GM10248 (cell line): ENCODE results near the gene ITGB6.

Experiments
- CTCF ChIA-PET: fragments of 300-600 bp; sonication (Branson Sonifier 250); formaldehyde crosslinking; extraction: SDS; loops from one replicate; lab custom pipeline; 2021; ENCODE audit warnings: antibody characterized with exemption; lab: Yijun Ruan, JAX
- POLR2A ChIA-PET: fragments of 350-650 bp; sonication (Branson Sonifier 250); formaldehyde crosslinking; extraction: SDS; loops from one replicate; lab custom pipeline; 2020; ENCODE audit warnings: antibody characterized with exemption; lab: Yijun Ruan, JAX
- DNase-seq: peaks from one replicate; pipeline ENCODE4 v3.0.0; 2012; ENCODE audit errors: extremely low spot score
- TF ChIP-seq, protein P1 (sequence below): IDR thresholded peaks from 2 replicates; pipeline ENCODE4 v1.5.1; 2012; ENCODE audit warnings: mild to moderate bottlenecking, low read depth; ENCODE audit errors: extremely low read depth, missing control alignments, control extremely low read depth

Gene ITGB6

DNA sequence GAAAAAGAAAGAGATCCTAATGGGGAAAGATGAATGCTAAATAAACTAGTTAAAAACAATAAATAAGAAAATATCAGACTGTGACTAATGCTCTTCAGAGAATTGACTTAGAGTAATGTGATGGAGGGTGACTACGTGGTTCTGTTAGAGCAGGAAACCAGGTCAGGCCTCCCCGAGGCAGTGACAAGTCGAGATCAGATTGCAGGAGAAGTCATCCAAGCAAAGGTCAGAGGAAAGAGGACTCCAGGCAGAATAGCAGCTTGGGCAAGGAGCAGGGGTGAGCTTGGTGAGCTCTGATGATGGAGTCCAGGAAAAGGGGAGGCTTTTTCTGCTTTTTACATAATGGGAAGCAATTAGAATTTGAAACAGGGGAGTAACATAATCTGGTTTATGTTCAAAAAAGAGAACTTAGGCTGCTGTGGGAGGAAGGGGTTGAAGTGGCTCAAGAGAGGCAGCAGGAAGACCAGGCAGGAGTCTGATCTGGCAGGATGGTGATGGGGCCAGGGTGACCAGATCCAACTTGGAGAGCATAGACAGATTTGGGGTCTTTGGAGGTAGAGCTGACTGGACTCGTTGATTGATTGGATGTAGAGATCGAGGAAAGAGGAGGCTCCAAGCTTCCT, 27.3 kb upstream of the ITGB6 start:
- CTCF ChIA-PET = interaction anchor here (0.6 to 2.2 kb wide), 3 partner anchors 10 to 117 kb away, joined by 3 to 4 read pairs (median 3); no protein-coding TSS in a partner anchor
- no peak for DNase-seq
- TF ChIP-seq, protein P1, sequence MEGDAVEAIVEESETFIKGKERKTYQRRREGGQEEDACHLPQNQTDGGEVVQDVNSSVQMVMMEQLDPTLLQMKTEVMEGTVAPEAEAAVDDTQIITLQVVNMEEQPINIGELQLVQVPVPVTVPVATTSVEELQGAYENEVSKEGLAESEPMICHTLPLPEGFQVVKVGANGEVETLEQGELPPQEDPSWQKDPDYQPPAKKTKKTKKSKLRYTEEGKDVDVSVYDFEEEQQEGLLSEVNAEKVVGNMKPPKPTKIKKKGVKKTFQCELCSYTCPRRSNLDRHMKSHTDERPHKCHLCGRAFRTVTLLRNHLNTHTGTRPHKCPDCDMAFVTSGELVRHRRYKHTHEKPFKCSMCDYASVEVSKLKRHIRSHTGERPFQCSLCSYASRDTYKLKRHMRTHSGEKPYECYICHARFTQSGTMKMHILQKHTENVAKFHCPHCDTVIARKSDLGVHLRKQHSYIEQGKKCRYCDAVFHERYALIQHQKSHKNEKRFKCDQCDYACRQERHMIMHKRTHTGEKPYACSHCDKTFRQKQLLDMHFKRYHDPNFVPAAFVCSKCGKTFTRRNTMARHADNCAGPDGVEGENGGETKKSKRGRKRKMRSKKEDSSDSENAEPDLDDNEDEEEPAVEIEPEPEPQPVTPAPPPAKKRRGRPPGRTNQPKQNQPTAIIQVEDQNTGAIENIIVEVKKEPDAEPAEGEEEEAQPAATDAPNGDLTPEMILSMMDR = no peak
- POLR2A ChIA-PET = no interaction called here

DNA sequence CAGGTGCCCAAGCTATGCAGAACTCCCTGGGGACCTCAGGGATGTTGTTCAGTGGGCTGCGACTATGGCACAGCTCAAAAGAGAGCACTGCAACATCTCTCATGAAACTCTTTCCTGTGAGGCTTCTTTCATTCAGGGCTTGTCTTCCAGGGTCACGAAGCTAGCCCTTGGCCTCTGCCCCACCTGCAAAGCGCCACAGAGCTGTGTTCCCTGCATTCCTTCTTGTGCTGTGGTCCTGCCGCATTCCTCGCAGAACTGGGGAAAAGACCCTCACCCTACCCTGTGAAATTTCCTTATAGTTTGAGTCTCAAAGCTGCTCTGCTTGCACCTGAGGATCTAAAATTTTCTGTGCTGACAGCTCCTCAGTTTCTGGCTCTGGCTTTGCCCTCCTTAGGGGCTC, 26.3 kb upstream of the ITGB6 start:
- ChIA-PET POLR2A (no interaction called here), CTCF (interaction anchor here (0.7 to 1.2 kb wide), 3 partner anchors 16 to 117 kb away, joined by 3 to 4 read pairs (median 3); no protein-coding TSS in a partner anchor)
- no peak for DNase-seq
- TF ChIP-seq, protein P1 = no peak

DNA sequence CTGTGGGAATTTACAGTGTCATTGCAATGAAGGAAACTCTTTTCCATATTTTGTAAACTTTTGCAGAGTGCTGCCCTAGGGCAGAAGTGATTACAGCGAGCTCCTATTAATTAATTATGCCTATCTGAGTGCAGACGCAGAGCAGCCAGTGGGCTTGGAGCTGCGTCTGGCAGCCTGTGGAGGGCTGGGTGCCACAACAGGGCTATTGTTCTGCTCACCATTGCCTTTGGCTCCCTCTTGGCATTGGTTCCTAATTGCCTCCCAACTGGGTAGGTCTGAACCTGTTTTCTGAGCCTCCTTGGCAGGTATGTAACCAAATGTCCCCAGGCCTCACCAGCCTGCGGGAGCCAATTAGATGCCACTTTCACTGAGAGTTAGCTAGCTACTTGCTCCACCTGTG, 25.6 kb upstream of the ITGB6 start:
- ChIA-PET POLR2A (no interaction called here), CTCF (interaction anchor here (1.1 to 2.0 kb wide), 3 partner anchors 17 to 116 kb away, joined by 3 to 7 read pairs (median 4); no protein-coding TSS in a partner anchor)
- TF ChIP-seq, protein P1 = no peak
- no peak for DNase-seq

DNA sequence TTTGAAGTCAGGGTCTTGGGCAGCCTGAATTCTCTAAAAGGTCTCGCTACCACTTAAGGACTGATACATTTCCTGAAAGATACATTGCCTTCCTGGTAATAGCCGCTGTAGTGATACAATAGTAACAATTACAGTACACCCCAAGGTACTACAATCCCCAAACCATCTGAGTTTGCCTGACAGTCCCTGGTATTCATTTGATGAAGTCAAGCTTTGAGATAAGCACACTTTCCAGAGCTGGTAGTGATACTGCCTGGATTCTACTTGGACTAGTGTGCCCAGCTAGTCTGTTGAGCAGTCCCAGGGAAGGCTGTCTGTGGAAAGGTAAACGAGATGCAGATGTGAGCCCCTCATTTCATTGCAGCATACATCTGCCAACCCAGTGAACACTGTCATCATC, 24.4 kb upstream of the ITGB6 start:
- no peak for DNase-seq
- ChIA-PET CTCF (interaction anchor here (1.4 to 2.0 kb wide), 2 partner anchors 13 to 41 kb away, joined by 4 to 7 read pairs; no protein-coding TSS in a partner anchor), POLR2A (no interaction called here)
- TF ChIP-seq, protein P1 = no peak

DNA sequence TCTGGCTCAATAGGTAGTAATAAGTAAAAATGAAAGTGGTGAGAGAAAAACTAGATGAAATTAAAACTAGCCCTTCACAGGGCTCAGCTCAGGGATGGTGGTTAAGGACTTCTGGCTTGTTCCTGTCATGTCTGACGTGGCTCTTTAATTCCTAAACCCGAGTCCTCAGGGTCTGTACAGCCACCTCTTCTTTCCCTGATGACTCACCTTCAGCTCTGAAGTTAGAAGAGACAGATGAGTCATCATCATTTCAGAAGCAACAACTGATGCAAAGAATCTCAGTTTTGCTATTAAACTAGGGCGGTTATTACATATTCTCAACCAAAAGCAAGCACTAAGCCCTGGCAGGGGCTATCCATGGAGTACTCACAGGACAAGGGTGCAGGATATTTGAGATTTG, 24.0 kb upstream of the ITGB6 start:
- DNase-seq = peak; percentile 79
- CTCF ChIA-PET = interaction anchor here (0.6 to 2.0 kb wide), 3 partner anchors 12 to 114 kb away, joined by 3 to 7 read pairs (median 4); no protein-coding TSS in a partner anchor
- TF ChIP-seq, protein P1 = no peak
- POLR2A ChIA-PET = no interaction called here

DNA sequence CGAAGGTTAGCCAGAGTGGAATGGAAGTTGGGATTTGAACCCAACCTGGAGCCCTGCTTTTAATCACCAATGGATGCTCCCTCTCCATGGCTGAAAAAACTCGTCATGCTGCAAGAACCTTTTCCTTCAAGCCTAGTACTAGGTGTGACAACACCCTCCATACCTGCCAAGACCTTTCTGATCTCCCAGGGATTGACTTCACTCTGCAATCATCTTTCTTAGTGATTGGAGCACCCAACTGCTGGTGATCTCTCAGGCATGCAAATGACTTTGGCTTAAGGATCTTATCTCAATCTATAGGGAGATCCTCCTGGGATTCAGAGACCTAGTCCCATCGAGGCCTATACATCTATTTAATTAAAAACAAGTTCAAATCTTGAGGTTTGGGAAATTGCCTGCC, 23.5 kb upstream of the ITGB6 start:
- no peak for DNase-seq
- TF ChIP-seq, protein P1 = no peak
- CTCF ChIA-PET = interaction anchor here (0.6 kb wide), 1 partner anchor 113 kb away, joined by 3 read pairs; no protein-coding TSS in a partner anchor
- POLR2A ChIA-PET = no interaction called here
